ENCODE results near the gene NANS. TPM values are rescaled to one million over a fixed set of nuclear protein-coding genes. Genes with fewer than 3 reads are reported as not detected.

The NANS gene
- total and polyA plus RNA-seq, 10 of the 15 experiments (the other 5 are each of a cell fraction or from before 2014, with no cell fraction given) = 21.0 to 126 (median 52.3) TPM

DNA sequence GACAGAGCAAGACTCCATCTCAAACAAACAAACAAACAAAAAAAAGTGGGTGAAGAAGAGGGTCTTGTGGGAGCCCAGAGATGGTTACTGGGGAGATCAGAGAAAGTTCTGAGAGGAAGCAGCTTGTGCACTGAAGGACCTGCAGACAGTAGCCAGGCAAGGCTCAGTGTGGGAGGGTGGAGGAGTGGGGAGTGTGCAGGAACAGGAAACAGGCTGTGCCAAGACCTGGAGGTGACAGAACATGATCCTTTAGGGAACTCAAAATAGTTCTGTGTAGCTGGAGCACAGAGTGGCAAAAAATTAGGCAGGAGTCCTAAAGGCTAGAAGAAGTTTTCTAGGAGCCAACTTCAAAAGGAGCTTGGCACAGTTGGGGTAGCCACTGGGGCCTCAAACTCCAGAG, 19.2 kb upstream of the NANS start:
- intact Hi-C loops (cut with micrococcal nuclease; ENCODE audit: unreplicated experiment) (loop anchor here (5.0 kb wide), 1 partner anchor 65 kb away; no protein-coding TSS in a partner anchor), in situ Hi-C loops (cut with MboI) (no loop called here)
- H3K9me3 ChIP-seq (replicated peaks; ENCODE audit: control insufficient read depth, insufficient read depth, low read length) = no peaks in the 10 kb centered on the region
- H4K20me1 ChIP-seq (ENCODE audit: control insufficient read depth, insufficient read depth) = no peaks in the 10 kb centered on the region
- no peak overlapping the region for H3K4me2 ChIP-seq (ENCODE audit: control insufficient read depth, insufficient read depth)
- no peaks in the 10 kb centered on the region for H3K79me2 ChIP-seq (ENCODE audit: control insufficient read depth, insufficient read depth, low read length)
- no peak overlapping the region for H3K9ac ChIP-seq (ENCODE audit: control insufficient read depth, insufficient read depth, low read length)
- H3K4me1 ChIP-seq (ENCODE audit: control insufficient read depth, insufficient read depth, low read length) = peaks cover 57% of the 10 kb centered on the region
- H3K27me3 ChIP-seq (replicated peaks in 1 of 2; ENCODE audit: control insufficient read depth in 2 of 2, insufficient read depth in 2 of 2, low read length in 1 of 2) = no peaks in the 10 kb centered on the region
- FAIRE-seq (no peak), ATAC-seq (no peak), DNase-seq (ENCODE audit: low read depth, low spot score) (no peak)
- no peak for TF ChIP-seq GATAD2B (conservative IDR thresholded peaks at IDR 0.05; ENCODE audit: low read depth)
- no peak for TF ChIP-seq YBX1 (IDR thresholded peaks at IDR 0.05)
- no peak for TF ChIP-seq PML (IDR thresholded peaks at IDR 0.05; ENCODE audit: low read length)
- TF ChIP-seq RBBP5 (conservative IDR thresholded peaks at IDR 0.05) = no peak
- TF ChIP-seq ZNF274 (IDR thresholded peaks at IDR 0.05; ENCODE audit: insufficient read depth, insufficient read length) = no peak
- no peak for TF ChIP-seq MXI1 (IDR thresholded peaks at IDR 0.05; ENCODE audit: low read depth, low read length)
- TF ChIP-seq, protein P1, sequence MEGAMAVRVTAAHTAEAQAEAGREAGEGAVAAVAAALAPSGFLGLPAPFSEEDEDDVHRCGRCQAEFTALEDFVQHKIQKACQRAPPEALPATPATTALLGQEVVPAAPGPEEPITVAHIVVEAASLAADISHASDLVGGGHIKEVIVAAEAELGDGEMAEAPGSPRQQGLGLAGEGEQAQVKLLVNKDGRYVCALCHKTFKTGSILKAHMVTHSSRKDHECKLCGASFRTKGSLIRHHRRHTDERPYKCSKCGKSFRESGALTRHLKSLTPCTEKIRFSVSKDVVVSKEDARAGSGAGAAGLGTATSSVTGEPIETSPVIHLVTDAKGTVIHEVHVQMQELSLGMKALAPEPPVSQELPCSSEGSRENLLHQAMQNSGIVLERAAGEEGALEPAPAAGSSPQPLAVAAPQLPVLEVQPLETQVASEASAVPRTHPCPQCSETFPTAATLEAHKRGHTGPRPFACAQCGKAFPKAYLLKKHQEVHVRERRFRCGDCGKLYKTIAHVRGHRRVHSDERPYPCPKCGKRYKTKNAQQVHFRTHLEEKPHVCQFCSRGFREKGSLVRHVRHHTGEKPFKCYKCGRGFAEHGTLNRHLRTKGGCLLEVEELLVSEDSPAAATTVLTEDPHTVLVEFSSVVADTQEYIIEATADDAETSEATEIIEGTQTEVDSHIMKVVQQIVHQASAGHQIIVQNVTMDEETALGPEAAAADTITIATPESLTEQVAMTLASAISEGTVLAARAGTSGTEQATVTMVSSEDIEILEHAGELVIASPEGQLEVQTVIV (IDR thresholded peaks at IDR 0.05; ENCODE audit: borderline replicate concordance, partially characterized antibody) = no peak
- TF ChIP-seq, protein P2, sequence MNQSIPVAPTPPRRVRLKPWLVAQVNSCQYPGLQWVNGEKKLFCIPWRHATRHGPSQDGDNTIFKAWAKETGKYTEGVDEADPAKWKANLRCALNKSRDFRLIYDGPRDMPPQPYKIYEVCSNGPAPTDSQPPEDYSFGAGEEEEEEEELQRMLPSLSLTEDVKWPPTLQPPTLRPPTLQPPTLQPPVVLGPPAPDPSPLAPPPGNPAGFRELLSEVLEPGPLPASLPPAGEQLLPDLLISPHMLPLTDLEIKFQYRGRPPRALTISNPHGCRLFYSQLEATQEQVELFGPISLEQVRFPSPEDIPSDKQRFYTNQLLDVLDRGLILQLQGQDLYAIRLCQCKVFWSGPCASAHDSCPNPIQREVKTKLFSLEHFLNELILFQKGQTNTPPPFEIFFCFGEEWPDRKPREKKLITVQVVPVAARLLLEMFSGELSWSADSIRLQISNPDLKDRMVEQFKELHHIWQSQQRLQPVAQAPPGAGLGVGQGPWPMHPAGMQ (IDR thresholded peaks at IDR 0.05; ENCODE audit: borderline replicate concordance) = no peak
- no peak overlapping the region for H2AFZ ChIP-seq (ENCODE audit: control insufficient read depth, low read depth, low read length)
- CTCF ChIA-PET = interaction anchor here (1.1 to 2.0 kb wide), 6 partner anchors 8 to 114 kb away, joined by 3 to 12 read pairs (median 3); partner anchors contain the start of gene TRMO
- no peak overlapping the region for H3K4me3 ChIP-seq
- SMC1A ChIA-PET (ENCODE audit: uncharacterized antibody, unreplicated experiment) = interaction anchor here (0.8 to 2.0 kb wide), 7 partner anchors 8 to 226 kb away, joined by 3 to 7 read pairs (median 4); no protein-coding TSS in a partner anchor
- H3K36me3 ChIP-seq (ENCODE audit: control insufficient read depth in 2 of 2, insufficient read depth in 2 of 2, low read length in 1 of 2) = no peaks in the 10 kb centered on the region
- no peak overlapping the region for H3K27ac ChIP-seq (ENCODE audit: control insufficient read depth, insufficient read depth)
- RAD21 ChIA-PET (ENCODE audit: unreplicated experiment) = interaction anchor here (1.0 to 1.3 kb wide), 4 partner anchors 20 to 64 kb away, joined by 3 to 5 read pairs (median 4); no protein-coding TSS in a partner anchor
- POLR2A ChIA-PET = interaction anchor here (0.7 to 1.5 kb wide), 5 partner anchors 9 to 222 kb away, joined by 3 to 6 read pairs (median 4); partner anchors contain the start of genes NANS and TBC1D2
- BruUV-seq (replicated peaks) = no TSS peak

All from GM12878 (cell line).